NCI-H1930 (cell line): ENCODE measurements around the gene TM6SF1.
A peak's percentile ranks its signal among the peaks of the same experiment; 100 is the strongest.
"Not testable (repeated sequence)": the region's sequence is repeated elsewhere in the genome, so short reads cannot be mapped to it uniquely, and the experiment has no call there.

Experiments used
- DNase-seq, 2 experiments: peaks; one replicate each; lab custom pipeline; 2025; lab: John Stamatoyannopoulos, UW

The TM6SF1 gene

GRCh38 chr15:83106994-83107840 is at the start of gene TM6SF1:
TM6SF1 (plus strand) TSS chr15:83107645; CDS start chr15:83107681, 36 bp downstream.
- DNase-seq, result peak; percentile 37 to 64

GRCh38 chr15:83057696-83058376 is 49.6 kb upstream of the TM6SF1 start:
- no peak for DNase-seq

- no peak for DNase-seq
These were observed 45.8 kb upstream of the TM6SF1 start for GRCh38 chr15:83061680-83062079.

- no peak for DNase-seq
These were observed 44.7 kb upstream of the TM6SF1 start for GRCh38 chr15:83062768-83063180.

GRCh38 chr15:83063551-83063950 is 43.9 kb upstream of the TM6SF1 start:
- no peak for DNase-seq

- DNase-seq, result no peak
These were observed 42.6 kb upstream of the TM6SF1 start for GRCh38 chr15:83064859-83065258.

GRCh38 chr15:83065431-83065830 is 42.0 kb upstream of the TM6SF1 start:
- no peak for DNase-seq

GRCh38 chr15:83066034-83066733 is 41.3 kb upstream of the TM6SF1 start:
- DNase-seq, result no peak

- DNase-seq, result peak; percentile 78 to 87
These were observed 40.5 kb upstream of the TM6SF1 start, which contains the start of gene BTBD1 for GRCh38 chr15:83066734-83067637. BTBD1 (minus strand) TSS chr15:83067252; CDS start chr15:83067151, 101 bp downstream.

GRCh38 chr15:83067638-83067962 is 39.8 kb upstream of the TM6SF1 start:
- no peak for DNase-seq

GRCh38 chr15:83068054-83068453 is 39.4 kb upstream of the TM6SF1 start:
- no peak for DNase-seq

- not testable (repeated sequence) for DNase-seq
These were observed 38.2 kb upstream of the TM6SF1 start for GRCh38 chr15:83069211-83069642.

GRCh38 chr15:83077491-83078230 is 29.8 kb upstream of the TM6SF1 start:
- no peak for DNase-seq

- no peak for DNase-seq
These were observed 28.7 kb upstream of the TM6SF1 start for GRCh38 chr15:83078712-83079111.

GRCh38 chr15:83081256-83082014 is 26.0 kb upstream of the TM6SF1 start:
- no peak for DNase-seq

GRCh38 chr15:83082730-83083386 is 24.6 kb upstream of the TM6SF1 start:
- no peak for DNase-seq

- DNase-seq, result not testable (repeated sequence)
These were observed 22.0 kb upstream of the TM6SF1 start for GRCh38 chr15:83085461-83085860.

- not testable (repeated sequence) for DNase-seq
These were observed 21.4 kb upstream of the TM6SF1 start for GRCh38 chr15:83085864-83086552.

- DNase-seq, result no peak
These were observed 19.9 kb upstream of the TM6SF1 start for GRCh38 chr15:83087576-83087975.
